ENCODE results near the gene KCNE3. TPM values are rescaled to one million over a fixed set of nuclear protein-coding genes. Genes with fewer than 3 reads are reported as not detected.

KCNE3 gene
- total and polyA plus RNA-seq, 9 of the 15 experiments (the other 6 are each of a cell fraction or from before 2014, with no cell fraction given): 1.6 to 8.7 (median 6.2) TPM

- TF ChIP-seq RBBP5 (IDR thresholded peaks at IDR 0.05; ENCODE audit: borderline replicate concordance, insufficient read depth, low read length, poor library complexity, severe bottlenecking) (no peak), MXD1 (CRISPR knock-in tag; IDR thresholded peaks at IDR 0.05; ENCODE audit: borderline replicate concordance, poor library complexity, severe bottlenecking) (no peak), NFXL1 (CRISPR knock-in tag; IDR thresholded peaks at IDR 0.05) (no peak), L3MBTL2 (IDR thresholded peaks at IDR 0.05) (no peak; the same call in 1 of the 2 replicates), ETS2 (tag; IDR thresholded peaks at IDR 0.05; ENCODE audit: borderline replicate concordance, poor library complexity, severe bottlenecking) (no peak), ZNF24 (IDR thresholded peaks at IDR 0.05) (no peak), DPF2 (IDR thresholded peaks at IDR 0.05) (no peak), CBX1 (IDR thresholded peaks at IDR 0.05; ENCODE audit: low read depth) (0 out of 2 replicates have a peak, but pooled peaks have one; percentile 42), DACH1 (IDR thresholded peaks at IDR 0.05; ENCODE audit: partially characterized antibody) (no peak), BRD4 (IDR thresholded peaks at IDR 0.05) (no peak), CREB5 (CRISPR knock-in tag; IDR thresholded peaks at IDR 0.05) (no peak), TCFL5 (CRISPR knock-in tag; conservative IDR thresholded peaks at IDR 0.05) (no peak), TRIM28 (IDR thresholded peaks at IDR 0.05) (no peak), SPI1 (IDR thresholded peaks at IDR 0.05; ENCODE audit: borderline replicate concordance, low read depth, low read length) (no peak), E2F1 (CRISPR knock-in tag; IDR thresholded peaks at IDR 0.05) (no peak), CUX1 (CRISPR knock-in tag; IDR thresholded peaks at IDR 0.05) (no peak), HMGN3 (IDR thresholded peaks at IDR 0.05; ENCODE audit: borderline replicate concordance, extremely low read depth, insufficient read length, low read depth, low read length) (no peak)
Measured at GRCh38 chr11:74466916-74467885, at the start of gene KCNE3 (continued).
